ENCODE measurements around the gene GREM1. TPM values are rescaled to one million over a fixed set of nuclear protein-coding genes. Genes with fewer than 3 reads are reported as not detected.

The GREM1 gene
- total RNA-seq, 2 donors from 2014 or later, result 3.1 to 41.5 TPM

GRCh38 chr15:32765236-32765635, 47.4 kb downstream of the GREM1 start:
- H3K9me3 ChIP-seq, result no peaks in the 10 kb centered on the region
- no peaks in the 10 kb centered on the region for H3K4me1 ChIP-seq (replicated peaks)
- 59% methylated on average over 4 of the region's 4 CpGs for WGBS
- no peaks in the 10 kb centered on the region for H3K36me3 ChIP-seq
- DNase-seq (ENCODE audit: low spot score), result no peak
- no peak overlapping the region for H3K4me3 ChIP-seq
- intact Hi-C loops (cut with DNase I), result no loop called here
- no peaks in the 10 kb centered on the region for H3K27me3 ChIP-seq (replicated peaks; ENCODE audit: insufficient read depth)
- no peak overlapping the region for H3K27ac ChIP-seq
- TF ChIP-seq POLR2AphosphoS5 (IDR thresholded peaks at IDR 0.05), result no peak
- TF ChIP-seq CTCF (IDR thresholded peaks at IDR 0.05), result no peak
- TF ChIP-seq POLR2A (IDR thresholded peaks at IDR 0.05), result no peak

- H3K9me3 ChIP-seq, result no peaks in the 10 kb centered on the region
- no peaks in the 10 kb centered on the region for H3K4me1 ChIP-seq (replicated peaks)
- intact Hi-C loops (cut with DNase I), result no loop called here
- no peaks in the 10 kb centered on the region for H3K36me3 ChIP-seq
- no peaks in the 10 kb centered on the region for H3K27me3 ChIP-seq (replicated peaks; ENCODE audit: insufficient read depth)
- no peak overlapping the region for H3K4me3 ChIP-seq
- 77% methylated on average over 3 of the region's 3 CpGs for WGBS
- no peak for DNase-seq (ENCODE audit: low spot score)
- TF ChIP-seq CTCF (IDR thresholded peaks at IDR 0.05), result no peak
- TF ChIP-seq POLR2AphosphoS5 (IDR thresholded peaks at IDR 0.05), result no peak
- TF ChIP-seq POLR2A (IDR thresholded peaks at IDR 0.05), result no peak
- H3K27ac ChIP-seq, result no peak overlapping the region
These were observed 48.3 kb downstream of the GREM1 start for GRCh38 chr15:32766101-32766500.

- H3K27me3 ChIP-seq (replicated peaks; ENCODE audit: insufficient read depth), result no peaks in the 10 kb centered on the region
- no peaks in the 10 kb centered on the region for H3K36me3 ChIP-seq
- TF ChIP-seq POLR2AphosphoS5 (IDR thresholded peaks at IDR 0.05) (no peak), POLR2A (IDR thresholded peaks at IDR 0.05) (no peak), CTCF (IDR thresholded peaks at IDR 0.05) (no peak)
- H3K9me3 ChIP-seq, result no peaks in the 10 kb centered on the region
- 96% methylated on average over 1 of the region's 1 CpG for WGBS
- no peak overlapping the region for H3K27ac ChIP-seq
- no peak overlapping the region for H3K4me3 ChIP-seq
- intact Hi-C loops (cut with DNase I), result no loop called here
- no peaks in the 10 kb centered on the region for H3K4me1 ChIP-seq (replicated peaks)
- no peak for DNase-seq (ENCODE audit: low spot score)
These were observed 49.4 kb downstream of the GREM1 start for GRCh38 chr15:32767236-32767635.

GRCh38 chr15:32774022-32774421, 56.2 kb downstream of the GREM1 start:
- intact Hi-C loops (cut with DNase I), result no loop called here
- no peaks in the 10 kb centered on the region for H3K4me1 ChIP-seq (replicated peaks)
- no peaks in the 10 kb centered on the region for H3K36me3 ChIP-seq
- H3K27ac ChIP-seq, result no peak overlapping the region
- no peaks in the 10 kb centered on the region for H3K27me3 ChIP-seq (replicated peaks; ENCODE audit: insufficient read depth)
- no peak for DNase-seq (ENCODE audit: low spot score)
- TF ChIP-seq CTCF (IDR thresholded peaks at IDR 0.05) (no peak), POLR2A (IDR thresholded peaks at IDR 0.05) (no peak), POLR2AphosphoS5 (IDR thresholded peaks at IDR 0.05) (no peak)
- no peaks in the 10 kb centered on the region for H3K9me3 ChIP-seq
- 88% methylated on average over 4 of the region's 4 CpGs for WGBS
- no peak overlapping the region for H3K4me3 ChIP-seq

GRCh38 chr15:32775103-32775502, 57.3 kb downstream of the GREM1 start:
- intact Hi-C loops (cut with DNase I), result no loop called here
- Histone ChIP-seq H3K27ac (no peak overlapping the region), H3K36me3 (no peaks in the 10 kb centered on the region), H3K4me1 (replicated peaks) (no peaks in the 10 kb centered on the region), H3K9me3 (no peaks in the 10 kb centered on the region), H3K4me3 (no peak overlapping the region), H3K27me3 (replicated peaks; ENCODE audit: insufficient read depth) (no peaks in the 10 kb centered on the region)
- 64% methylated on average over 3 of the region's 3 CpGs for WGBS
- DNase-seq (ENCODE audit: low spot score), result no peak
- TF ChIP-seq POLR2AphosphoS5 (IDR thresholded peaks at IDR 0.05) (no peak), CTCF (IDR thresholded peaks at IDR 0.05) (no peak), POLR2A (IDR thresholded peaks at IDR 0.05) (no peak)
